GM21447 (cell line): Measurements from ENCODE around the gene CYP8B1.

Experiments used
- ATAC-seq: cut with Tn5 transposase; IDR thresholded peaks from one replicate; pipeline ENCODE4 v1.9.1; 2021; ENCODE audit not compliant: unreplicated experiment

Gene CYP8B1

GRCh38 chr3:42853739-42854302 is 21.9 kb downstream of the CYP8B1 start:
- ATAC-seq: no peak

- ATAC-seq: no peak
These were observed 22.6 kb downstream of the CYP8B1 start for GRCh38 chr3:42853056-42853455.

GRCh38 chr3:42852441-42852840 is 23.2 kb downstream of the CYP8B1 start:
- ATAC-seq: no peak

- no peak for ATAC-seq
These were observed 24.3 kb downstream of the CYP8B1 start for GRCh38 chr3:42851228-42851834.

- ATAC-seq: no peak
These were observed 25.4 kb downstream of the CYP8B1 start for GRCh38 chr3:42850263-42850662.

- no peak for ATAC-seq
These were observed 26.7 kb downstream of the CYP8B1 start for GRCh38 chr3:42849017-42849416.

GRCh38 chr3:42847731-42848130 is 27.9 kb downstream of the CYP8B1 start:
- ATAC-seq: no peak

- ATAC-seq: no peak
These were observed 28.8 kb downstream of the CYP8B1 start for GRCh38 chr3:42846685-42847522.

- no peak for ATAC-seq
These were observed 30.9 kb downstream of the CYP8B1 start for GRCh38 chr3:42844815-42845214.

- ATAC-seq: no peak
These were observed 31.3 kb downstream of the CYP8B1 start for GRCh38 chr3:42844412-42844713.

- ATAC-seq: no peak
These were observed 31.8 kb downstream of the CYP8B1 start for GRCh38 chr3:42843713-42844411.

- no peak for ATAC-seq
These were observed 34.3 kb downstream of the CYP8B1 start for GRCh38 chr3:42841332-42841731.

- ATAC-seq: peak; percentile 94
These were observed 36.1 kb downstream of the CYP8B1 start for GRCh38 chr3:42839616-42840015.

- no peak for ATAC-seq
These were observed 37.1 kb downstream of the CYP8B1 start for GRCh38 chr3:42838571-42838970.

- no peak for ATAC-seq
These were observed 39.2 kb downstream of the CYP8B1 start for GRCh38 chr3:42836150-42837123.

GRCh38 chr3:42831321-42831713 is 44.4 kb downstream of the CYP8B1 start:
- peak; percentile 65 for ATAC-seq

GRCh38 chr3:42830437-42831320 is 45.0 kb downstream of the CYP8B1 start:
- no peak for ATAC-seq

GRCh38 chr3:42829628-42830436 is 45.8 kb downstream of the CYP8B1 start:
- no peak for ATAC-seq
